SU-DHL-6 (cell line): ENCODE measurements around the gene ARSK.

Experiments
- H2AFZ ChIP-seq: fragments of 200-600 bp; sonication (generic); 2 replicates; pipeline ENCODE4 v1.6.1; 2014; ENCODE audit warnings: low read depth, mild to moderate bottlenecking, moderate library complexity, mixed read lengths, antibody characterized with exemption, low read length; ENCODE audit not compliant: severe bottlenecking
- H3F3A ChIP-seq: fragments of 200-600 bp; shearing (Covaris generic); 2 replicates; pipeline ENCODE4 v1.6.0; 2016; ENCODE audit warnings: antibody characterized with exemption, mild to moderate bottlenecking; ENCODE audit not compliant: insufficient read depth
- H3K27ac ChIP-seq: fragments of 200-600 bp; sonication (generic); 2 replicates; pipeline ENCODE4 v1.5.1; 2016; ENCODE audit warnings: low read depth, mild to moderate bottlenecking, low read length, moderate library complexity, mixed read lengths
- H3K27me3 ChIP-seq: fragments of 200-600 bp; sonication (generic), shearing (Covaris generic); 2 replicates; pipeline ENCODE4 v1.6.0; 2014; ENCODE audit warnings: mild to moderate bottlenecking, low read length
- H3K36me3 ChIP-seq: fragments of 200-600 bp; sonication (generic); 2 replicates; pipeline ENCODE4 v1.6.1; 2014; ENCODE audit warnings: mild to moderate bottlenecking, low read length, mixed read lengths
- H3K4me2 ChIP-seq: fragments of 300-600, 200-600 bp; shearing (Covaris generic), sonication (generic); 2 replicates; pipeline ENCODE4 v1.6.0; 2014; ENCODE audit warnings: low read length, low read depth, mild to moderate bottlenecking; ENCODE audit not compliant: poor library complexity, severe bottlenecking
- H3K4me3 ChIP-seq: fragments of 200-600 bp; sonication (generic); 2 replicates; pipeline ENCODE4 v1.5.1; 2014; ENCODE audit warnings: antibody characterized with exemption, low read length, mild to moderate bottlenecking, mixed read lengths; ENCODE audit not compliant: insufficient read depth, poor library complexity, severe bottlenecking
- H3K79me2 ChIP-seq: fragments of 200-600 bp; sonication (generic); 2 replicates; pipeline ENCODE4 v1.6.1; 2014; ENCODE audit warnings: mild to moderate bottlenecking, low read length, moderate library complexity; ENCODE audit not compliant: insufficient read depth
- H3K9ac ChIP-seq: fragments of 200-600 bp; sonication (generic); 2 replicates; pipeline ENCODE4 v1.7.0; 2014; ENCODE audit warnings: mild to moderate bottlenecking, low read length
- H3K9me2 ChIP-seq: fragments of 200-600 bp; sonication (generic); replicated peaks from 2 replicates; pipeline ENCODE4 v1.6.1; 2014; ENCODE audit warnings: low read length; ENCODE audit not compliant: insufficient read depth
- H3K9me3 ChIP-seq: fragments of 200-600 bp; sonication (generic); 2 replicates; pipeline ENCODE4 v1.6.1; 2014; ENCODE audit warnings: low read length, mixed read lengths; ENCODE audit not compliant: insufficient read depth
- H4K20me1 ChIP-seq: fragments of 200-600 bp; sonication (generic); 2 replicates; pipeline ENCODE4 v1.6.1; 2014; ENCODE audit warnings: low read depth, mild to moderate bottlenecking, antibody characterized with exemption, low read length, moderate library complexity, mixed read lengths
- CTCF ChIP-seq: fragments of 200-600 bp; sonication (generic); IDR thresholded peaks from one replicate; pipeline ENCODE4 v1.5.1; 2017; ENCODE audit warnings: antibody characterized with exemption, mild to moderate bottlenecking, low read length, moderate library complexity; ENCODE audit not compliant: insufficient read depth, poor library complexity, severe bottlenecking
- EZH2phosphoT487 ChIP-seq: fragments of 200-600 bp; sonication (generic), shearing (Covaris generic); conservative IDR thresholded peaks from 2 replicates; pipeline ENCODE4 v1.6.1; 2018; ENCODE audit warnings: mild to moderate bottlenecking, antibody characterized with exemption, low read length, moderate library complexity, mixed read lengths

Gene ARSK

GRCh38 chr5:95605786-95606185, 50.9 kb downstream of the ARSK start:
- H2AFZ ChIP-seq: no peak overlapping the region
- no peaks in the 10 kb centered on the region for H3K36me3 ChIP-seq
- H3K27ac ChIP-seq: no peak overlapping the region
- H3K4me3 ChIP-seq: no peak overlapping the region
- H3K9me3 ChIP-seq: no peaks in the 10 kb centered on the region
- H3K9me2 ChIP-seq: no peaks in the 10 kb centered on the region
- no peaks in the 10 kb centered on the region for H3F3A ChIP-seq
- H3K79me2 ChIP-seq: no peaks in the 10 kb centered on the region
- TF ChIP-seq EZH2phosphoT487: no peak
- no peak for TF ChIP-seq CTCF
- no peak overlapping the region for H3K9ac ChIP-seq
- no peaks in the 10 kb centered on the region for H3K27me3 ChIP-seq
- H4K20me1 ChIP-seq: no peaks in the 10 kb centered on the region
- no peak overlapping the region for H3K4me2 ChIP-seq

- no peak for TF ChIP-seq EZH2phosphoT487
- no peak for TF ChIP-seq CTCF
- no peak overlapping the region for H3K4me3 ChIP-seq
- H3K9me3 ChIP-seq: no peaks in the 10 kb centered on the region
- H3K9ac ChIP-seq: no peak overlapping the region
- H3K36me3 ChIP-seq: no peaks in the 10 kb centered on the region
- H3K79me2 ChIP-seq: no peaks in the 10 kb centered on the region
- no peaks in the 10 kb centered on the region for H3K27me3 ChIP-seq
- no peaks in the 10 kb centered on the region for H3F3A ChIP-seq
- no peak overlapping the region for H2AFZ ChIP-seq
- H3K4me2 ChIP-seq: no peak overlapping the region
- H3K9me2 ChIP-seq: no peaks in the 10 kb centered on the region
- H3K27ac ChIP-seq: no peak overlapping the region
- no peaks in the 10 kb centered on the region for H4K20me1 ChIP-seq
Observed at GRCh38 chr5:95606419-95606818, 51.5 kb downstream of the ARSK start.

GRCh38 chr5:95609711-95610110, 54.8 kb downstream of the ARSK start:
- no peak overlapping the region for H3K27ac ChIP-seq
- TF ChIP-seq EZH2phosphoT487: no peak
- no peak for TF ChIP-seq CTCF
- no peak overlapping the region for H2AFZ ChIP-seq
- H3K27me3 ChIP-seq: no peaks in the 10 kb centered on the region
- H3K36me3 ChIP-seq: no peaks in the 10 kb centered on the region
- no peaks in the 10 kb centered on the region for H4K20me1 ChIP-seq
- no peaks in the 10 kb centered on the region for H3K79me2 ChIP-seq
- H3K4me3 ChIP-seq: no peak overlapping the region
- H3K4me2 ChIP-seq: no peak overlapping the region
- no peak overlapping the region for H3K9ac ChIP-seq
- H3F3A ChIP-seq: no peaks in the 10 kb centered on the region
- no peaks in the 10 kb centered on the region for H3K9me2 ChIP-seq
- no peaks in the 10 kb centered on the region for H3K9me3 ChIP-seq

DNA sequence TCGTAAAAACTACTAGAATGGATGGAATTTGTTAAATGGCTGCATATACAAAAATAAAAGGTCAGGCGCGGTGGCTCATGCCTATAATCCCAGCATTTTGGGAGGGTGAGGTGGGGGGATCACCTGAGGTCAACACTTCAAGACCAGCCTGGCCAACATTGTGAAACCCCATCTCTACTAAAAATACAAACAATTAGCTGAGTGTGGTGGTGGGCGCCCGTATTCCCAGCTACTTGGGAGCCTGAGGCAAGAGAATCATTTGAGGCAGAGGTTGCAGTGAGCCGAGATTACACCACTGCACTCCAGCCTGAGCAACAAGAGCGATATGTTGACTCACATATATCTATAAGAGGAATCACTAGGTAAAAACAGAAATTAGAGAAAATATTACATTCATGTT, 55.6 kb downstream of the ARSK start:
- Histone ChIP-seq H3K27me3 (no peaks in the 10 kb centered on the region), H4K20me1 (no peaks in the 10 kb centered on the region), H3K4me2 (no peak overlapping the region), H3K79me2 (no peaks in the 10 kb centered on the region), H2AFZ (no peak overlapping the region), H3K4me3 (no peak overlapping the region), H3K9ac (no peak overlapping the region), H3K27ac (no peak overlapping the region), H3K9me3 (no peaks in the 10 kb centered on the region), H3K36me3 (no peaks in the 10 kb centered on the region), H3K9me2 (no peaks in the 10 kb centered on the region), H3F3A (no peaks in the 10 kb centered on the region)
- TF ChIP-seq EZH2phosphoT487 (no peak), CTCF (no peak)
